HepG2 (cell line): ENCODE data around the gene FANCE. TPM values are rescaled to one million over a fixed set of nuclear protein-coding genes. Genes with fewer than 3 reads are reported as not detected.

Experiments
- ELF3 ChIP-seq: IDR thresholded peaks from 2 replicates; pipeline ENCODE4 v1.6.1; 2016; ENCODE audit warnings: missing genetic modification reagents, missing compliant biosample characterization
- FOXK1 ChIP-seq: sonication (generic); formaldehyde crosslinking; IDR thresholded peaks from 2 replicates; pipeline ENCODE4 v1.4.0; 2020; ENCODE audit warnings: low read depth, missing genetic modification reagents, borderline replicate concordance
- HCFC1 ChIP-seq: fragments of 150-350 bp; IDR thresholded peaks from 2 replicates; pipeline ENCODE4 v1.6.1; 2014; ENCODE audit warnings: low read depth, low read length
- HNRNPH1 ChIP-seq: fragments of 200-400 bp; formaldehyde crosslinking; optimal IDR thresholded peaks from 2 replicates; pipeline ENCODE3; 2017; ENCODE audit warnings: mild to moderate bottlenecking, low read depth, low read length
- HOXA7 ChIP-seq: sonication (generic); formaldehyde crosslinking; IDR thresholded peaks from 2 replicates; pipeline ENCODE4 v1.8.1; 2022; ENCODE audit warnings: mild to moderate bottlenecking, missing genetic modification reagents, moderate library complexity
- HOXD1 ChIP-seq: sonication (generic); formaldehyde crosslinking; IDR thresholded peaks from 2 replicates; pipeline ENCODE4 v1.5.0; 2020; ENCODE audit warnings: missing genetic modification reagents
- KLF6 ChIP-seq: IDR thresholded peaks from 2 replicates; pipeline ENCODE4 v1.8.0; 2016; ENCODE audit warnings: missing biosample characterization, missing genetic modification reagents
- MAZ ChIP-seq, 2 experiments: sonication (generic) in 1 of 2; formaldehyde crosslinking in 1 of 2; IDR thresholded peaks; 2 replicates each; pipeline versions ENCODE4 v1.5.0 to v1.6.1; 2012 to 2020; ENCODE audit warnings: low read depth in 2 of 2, mild to moderate bottlenecking in 2 of 2, borderline replicate concordance in 1 of 2, improper control_type of control experiment in 1 of 2, low read length in 1 of 2, missing genetic modification reagents in 1 of 2, moderate library complexity in 1 of 2
- NFKB2 ChIP-seq: sonication (generic); formaldehyde crosslinking; IDR thresholded peaks from 2 replicates; pipeline ENCODE4 v1.4.0; 2020; ENCODE audit warnings: missing genetic modification reagents, borderline replicate concordance
- RAD21 ChIP-seq: fragments of 450-650 bp; formaldehyde crosslinking; IDR thresholded peaks from 2 replicates; pipeline ENCODE4 v1.5.0; 2020; ENCODE audit warnings: mild to moderate bottlenecking
- RAD51 ChIP-seq: fragments of 450-650 bp; IDR thresholded peaks from 2 replicates; pipeline ENCODE4 v1.6.1; 2016; ENCODE audit warnings: borderline replicate concordance
- RCOR2 ChIP-seq: IDR thresholded peaks from 2 replicates; pipeline ENCODE4 v1.6.1; 2016; ENCODE audit warnings: missing biosample characterization, missing genetic modification reagents
- SRSF9 ChIP-seq: fragments of 200-400 bp; formaldehyde crosslinking; IDR thresholded peaks from 2 replicates; pipeline ENCODE4 v1.6.1; 2018; ENCODE audit warnings: borderline replicate concordance, mild to moderate bottlenecking, low read depth, low read length; ENCODE audit not compliant: insufficient read depth, poor library complexity, severe bottlenecking
- SSRP1 ChIP-seq: IDR thresholded peaks from 2 replicates; pipeline ENCODE4 v1.6.1; 2016; ENCODE audit warnings: control low read depth
- TBL1XR1 ChIP-seq: fragments of 150-350 bp; IDR thresholded peaks from 2 replicates; pipeline ENCODE4 v1.6.1; 2014; ENCODE audit warnings: borderline replicate concordance, low read length; ENCODE audit not compliant: partially characterized antibody
- ZBTB21 ChIP-seq: sonication (generic); formaldehyde crosslinking; IDR thresholded peaks from 2 replicates; pipeline ENCODE4 v1.4.0; 2020; ENCODE audit warnings: missing genetic modification reagents
- ZC3H13 ChIP-seq: sonication (generic); formaldehyde crosslinking; IDR thresholded peaks from 2 replicates; pipeline ENCODE4 v1.8.1; 2023; ENCODE audit warnings: mild to moderate bottlenecking, missing genetic modification reagents, moderate library complexity
- ZEB1 ChIP-seq: IDR thresholded peaks from 2 replicates; pipeline ENCODE4 v1.6.1; 2012; ENCODE audit warnings: mild to moderate bottlenecking, low read depth, inconsistent platforms; ENCODE audit not compliant: insufficient replicate concordance
- ZFP37 ChIP-seq: sonication (generic); formaldehyde crosslinking; IDR thresholded peaks from 2 replicates; pipeline ENCODE4 v1.4.0; 2020; ENCODE audit warnings: missing genetic modification reagents, borderline replicate concordance
- ZMAT5 ChIP-seq: sonication (generic); formaldehyde crosslinking; IDR thresholded peaks from 2 replicates; pipeline ENCODE4 v1.5.0; 2020; ENCODE audit warnings: mild to moderate bottlenecking, low read depth, missing genetic modification reagents, borderline replicate concordance
- ZNF331 ChIP-seq: sonication (generic); formaldehyde crosslinking; IDR thresholded peaks from 2 replicates; pipeline ENCODE4 v1.4.0; 2020; ENCODE audit warnings: missing genetic modification reagents
- ZNF431 ChIP-seq: sonication (generic); formaldehyde crosslinking; IDR thresholded peaks from 2 replicates; pipeline ENCODE4 v1.9.0; 2022; ENCODE audit warnings: missing genetic modification reagents, low read depth, mild to moderate bottlenecking, borderline replicate concordance
- ZNF546 ChIP-seq: sonication (generic); formaldehyde crosslinking; conservative IDR thresholded peaks from 2 replicates; pipeline ENCODE4 v1.8.1; 2023; ENCODE audit warnings: mild to moderate bottlenecking, missing genetic modification reagents
- ZNF577 ChIP-seq: sonication (generic); formaldehyde crosslinking; IDR thresholded peaks from 2 replicates; pipeline ENCODE4 v1.4.0; 2020; ENCODE audit warnings: mild to moderate bottlenecking, low read depth, missing genetic modification reagents, borderline replicate concordance
- ZNF770 ChIP-seq: sonication (generic); formaldehyde crosslinking; IDR thresholded peaks from 2 replicates; pipeline ENCODE4 v1.5.0; 2020; ENCODE audit warnings: mild to moderate bottlenecking, missing genetic modification reagents
- ZNF878 ChIP-seq: sonication (generic); formaldehyde crosslinking; IDR thresholded peaks from 2 replicates; pipeline ENCODE4 v1.8.1; 2023; ENCODE audit warnings: mild to moderate bottlenecking, missing genetic modification reagents, moderate library complexity
- polyA plus RNA-seq, 8 experiments: library from polyadenylated mRNA; depleted of rRNA in 3 of 8; stranded (reverse) in 7 of 8; unstranded in 1 of 8; fragments of >200 nt; fragmentation: Illumina TruSeq in 4 of 8; extraction: Trizol in 4 of 8; gene quantifications; 2 replicates each; pipeline versions ENCODE4 v1.2.1 to v1.2.3, GENCODE V29; 2011 to 2016; ENCODE audit warnings: low read depth in 4 of 8, missing spikeins in 1 of 8, mixed read lengths in 1 of 8; ENCODE audit not compliant: insufficient read depth in 1 of 8
- total RNA-seq, 5 experiments: library from RNA; depleted of rRNA; stranded (reverse); fragments of >200 nt; fragmentation: Illumina TruSeq; extraction: Trizol; gene quantifications; 2 replicates each; pipeline ENCODE4 v1.2.3, GENCODE V29; 2016; ENCODE audit warnings: low read depth in 1 of 5

FANCE gene
- total and polyA plus RNA-seq, 2 of the 13 experiments (the other 11 are each of a cell fraction or from before 2014, with no cell fraction given), result 7.1 to 11.2 TPM

GRCh38 chr6:35496036-35496840 is 44.1 kb downstream of the FANCE start (continued):
- TF ChIP-seq ZEB1 (no peak), SRSF9 (no peak), SSRP1 (CRISPR knock-in tag) (no peak), KLF6 (CRISPR knock-in tag) (no peak), HOXA7 (no peak), ELF3 (CRISPR knock-in tag) (no peak), MAZ (IDR thresholded peaks at IDR 0.05; ENCODE audit: borderline replicate concordance, low read depth, low read length) (no peak; the same call in 1 of the 2 replicates), MAZ (CRISPR knock-in tag; IDR thresholded peaks at IDR 0.05; ENCODE audit: low read depth) (peak; percentile 47), ZNF546 (no peak), ZMAT5 (no peak), FOXK1 (CRISPR knock-in tag) (no peak), ZNF331 (CRISPR knock-in tag) (peak; percentile 30; the same call in 1 of the 2 replicates), HOXD1 (CRISPR knock-in tag) (no peak), TBL1XR1 (no peak), ZNF577 (CRISPR knock-in tag) (no peak), NFKB2 (CRISPR knock-in tag) (no peak; the same call in 1 of the 2 replicates), HNRNPH1 (no peak), RAD51 (no peak), ZNF770 (CRISPR knock-in tag) (peak; percentile 90), ZNF878 (CRISPR knock-in tag) (no peak), ZC3H13 (CRISPR knock-in tag) (0 out of 2 replicates have a peak, but pooled peaks have one; percentile 24), ZBTB21 (no peak), RCOR2 (CRISPR knock-in tag) (no peak), HCFC1 (no peak), ZFP37 (CRISPR knock-in tag) (no peak), ZNF431 (CRISPR knock-in tag) (no peak), RAD21 (CRISPR knock-in tag) (peak; percentile 35; the same call in 1 of the 2 replicates)
